Measurements from ENCODE around the gene TBPL2.

The TBPL2 gene

DNA sequence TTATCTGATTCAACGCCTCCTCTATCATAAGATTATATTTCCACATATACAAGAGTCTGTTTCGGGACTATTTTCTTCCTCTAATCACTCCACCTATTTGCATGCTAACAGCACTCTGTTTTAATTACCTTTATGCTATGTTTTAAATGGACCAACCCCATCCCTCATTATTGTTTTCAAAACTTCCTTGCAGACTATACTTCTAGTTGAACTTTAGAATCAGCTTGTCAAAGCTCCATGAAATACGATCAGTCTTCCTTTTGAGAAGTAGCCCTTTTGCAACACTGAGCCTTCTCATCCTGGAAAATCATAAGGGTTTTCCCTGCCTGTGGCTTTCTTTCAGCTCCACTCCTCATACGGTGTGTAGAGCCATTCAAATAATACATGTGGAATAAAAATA lies 65.6 kb downstream of the TBPL2 start:
- TF ChIP-seq SNAI2 (CRISPR knock-in tag; IDR thresholded peaks at IDR 0.05) (no peak), ZC3H10 (CRISPR knock-in tag; IDR thresholded peaks at IDR 0.05) (no peak), ESRRG (CRISPR knock-in tag; IDR thresholded peaks at IDR 0.05) (no peak), ISL1 (CRISPR knock-in tag; IDR thresholded peaks at IDR 0.05) (no peak), OSR1 (CRISPR knock-in tag; IDR thresholded peaks at IDR 0.05) (no peak), CSDC2 (CRISPR knock-in tag; IDR thresholded peaks at IDR 0.05) (no peak), GLIS3 (CRISPR knock-in tag; IDR thresholded peaks at IDR 0.05) (no peak), ZNF70 (CRISPR knock-in tag; IDR thresholded peaks at IDR 0.05) (no peak), ZNF8 (CRISPR knock-in tag; IDR thresholded peaks at IDR 0.05) (no peak), ARNTL (CRISPR knock-in tag; IDR thresholded peaks at IDR 0.05; ENCODE audit: borderline replicate concordance, low read depth) (no peak), RARB (CRISPR knock-in tag; IDR thresholded peaks at IDR 0.05) (no peak), PPARA (CRISPR knock-in tag; IDR thresholded peaks at IDR 0.05; ENCODE audit: borderline replicate concordance) (no peak), BACH2 (CRISPR knock-in tag; IDR thresholded peaks at IDR 0.05; ENCODE audit: borderline replicate concordance) (no peak), ZNF565 (CRISPR knock-in tag; conservative IDR thresholded peaks at IDR 0.05; ENCODE audit: low read depth) (no peak)
- TF ChIP-seq, protein P1, sequence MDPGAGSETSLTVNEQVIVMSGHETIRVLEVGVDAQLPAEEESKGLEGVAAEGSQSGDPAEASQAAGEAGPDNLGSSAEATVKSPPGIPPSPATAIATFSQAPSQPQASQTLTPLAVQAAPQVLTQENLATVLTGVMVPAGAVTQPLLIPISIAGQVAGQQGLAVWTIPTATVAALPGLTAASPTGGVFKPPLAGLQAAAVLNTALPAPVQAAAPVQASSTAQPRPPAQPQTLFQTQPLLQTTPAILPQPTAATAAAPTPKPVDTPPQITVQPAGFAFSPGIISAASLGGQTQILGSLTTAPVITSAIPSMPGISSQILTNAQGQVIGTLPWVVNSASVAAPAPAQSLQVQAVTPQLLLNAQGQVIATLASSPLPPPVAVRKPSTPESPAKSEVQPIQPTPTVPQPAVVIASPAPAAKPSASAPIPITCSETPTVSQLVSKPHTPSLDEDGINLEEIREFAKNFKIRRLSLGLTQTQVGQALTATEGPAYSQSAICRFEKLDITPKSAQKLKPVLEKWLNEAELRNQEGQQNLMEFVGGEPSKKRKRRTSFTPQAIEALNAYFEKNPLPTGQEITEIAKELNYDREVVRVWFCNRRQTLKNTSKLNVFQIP (CRISPR knock-in tag; IDR thresholded peaks at IDR 0.05; ENCODE audit: borderline replicate concordance, low read depth) = no peak
- TF ChIP-seq, protein P2, sequence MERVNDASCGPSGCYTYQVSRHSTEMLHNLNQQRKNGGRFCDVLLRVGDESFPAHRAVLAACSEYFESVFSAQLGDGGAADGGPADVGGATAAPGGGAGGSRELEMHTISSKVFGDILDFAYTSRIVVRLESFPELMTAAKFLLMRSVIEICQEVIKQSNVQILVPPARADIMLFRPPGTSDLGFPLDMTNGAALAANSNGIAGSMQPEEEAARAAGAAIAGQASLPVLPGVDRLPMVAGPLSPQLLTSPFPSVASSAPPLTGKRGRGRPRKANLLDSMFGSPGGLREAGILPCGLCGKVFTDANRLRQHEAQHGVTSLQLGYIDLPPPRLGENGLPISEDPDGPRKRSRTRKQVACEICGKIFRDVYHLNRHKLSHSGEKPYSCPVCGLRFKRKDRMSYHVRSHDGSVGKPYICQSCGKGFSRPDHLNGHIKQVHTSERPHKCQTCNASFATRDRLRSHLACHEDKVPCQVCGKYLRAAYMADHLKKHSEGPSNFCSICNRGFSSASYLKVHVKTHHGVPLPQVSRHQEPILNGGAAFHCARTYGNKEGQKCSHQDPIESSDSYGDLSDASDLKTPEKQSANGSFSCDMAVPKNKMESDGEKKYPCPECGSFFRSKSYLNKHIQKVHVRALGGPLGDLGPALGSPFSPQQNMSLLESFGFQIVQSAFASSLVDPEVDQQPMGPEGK (CRISPR knock-in tag; IDR thresholded peaks at IDR 0.05; ENCODE audit: borderline replicate concordance) = no peak
- TF ChIP-seq, protein P3, sequence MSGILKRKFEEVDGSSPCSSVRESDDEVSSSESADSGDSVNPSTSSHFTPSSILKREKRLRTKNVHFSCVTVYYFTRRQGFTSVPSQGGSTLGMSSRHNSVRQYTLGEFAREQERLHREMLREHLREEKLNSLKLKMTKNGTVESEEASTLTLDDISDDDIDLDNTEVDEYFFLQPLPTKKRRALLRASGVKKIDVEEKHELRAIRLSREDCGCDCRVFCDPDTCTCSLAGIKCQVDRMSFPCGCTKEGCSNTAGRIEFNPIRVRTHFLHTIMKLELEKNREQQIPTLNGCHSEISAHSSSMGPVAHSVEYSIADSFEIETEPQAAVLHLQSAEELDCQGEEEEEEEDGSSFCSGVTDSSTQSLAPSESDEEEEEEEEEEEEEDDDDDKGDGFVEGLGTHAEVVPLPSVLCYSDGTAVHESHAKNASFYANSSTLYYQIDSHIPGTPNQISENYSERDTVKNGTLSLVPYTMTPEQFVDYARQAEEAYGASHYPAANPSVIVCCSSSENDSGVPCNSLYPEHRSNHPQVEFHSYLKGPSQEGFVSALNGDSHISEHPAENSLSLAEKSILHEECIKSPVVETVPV (CRISPR knock-in tag; IDR thresholded peaks at IDR 0.05) = no peak
- TF ChIP-seq, protein P4, sequence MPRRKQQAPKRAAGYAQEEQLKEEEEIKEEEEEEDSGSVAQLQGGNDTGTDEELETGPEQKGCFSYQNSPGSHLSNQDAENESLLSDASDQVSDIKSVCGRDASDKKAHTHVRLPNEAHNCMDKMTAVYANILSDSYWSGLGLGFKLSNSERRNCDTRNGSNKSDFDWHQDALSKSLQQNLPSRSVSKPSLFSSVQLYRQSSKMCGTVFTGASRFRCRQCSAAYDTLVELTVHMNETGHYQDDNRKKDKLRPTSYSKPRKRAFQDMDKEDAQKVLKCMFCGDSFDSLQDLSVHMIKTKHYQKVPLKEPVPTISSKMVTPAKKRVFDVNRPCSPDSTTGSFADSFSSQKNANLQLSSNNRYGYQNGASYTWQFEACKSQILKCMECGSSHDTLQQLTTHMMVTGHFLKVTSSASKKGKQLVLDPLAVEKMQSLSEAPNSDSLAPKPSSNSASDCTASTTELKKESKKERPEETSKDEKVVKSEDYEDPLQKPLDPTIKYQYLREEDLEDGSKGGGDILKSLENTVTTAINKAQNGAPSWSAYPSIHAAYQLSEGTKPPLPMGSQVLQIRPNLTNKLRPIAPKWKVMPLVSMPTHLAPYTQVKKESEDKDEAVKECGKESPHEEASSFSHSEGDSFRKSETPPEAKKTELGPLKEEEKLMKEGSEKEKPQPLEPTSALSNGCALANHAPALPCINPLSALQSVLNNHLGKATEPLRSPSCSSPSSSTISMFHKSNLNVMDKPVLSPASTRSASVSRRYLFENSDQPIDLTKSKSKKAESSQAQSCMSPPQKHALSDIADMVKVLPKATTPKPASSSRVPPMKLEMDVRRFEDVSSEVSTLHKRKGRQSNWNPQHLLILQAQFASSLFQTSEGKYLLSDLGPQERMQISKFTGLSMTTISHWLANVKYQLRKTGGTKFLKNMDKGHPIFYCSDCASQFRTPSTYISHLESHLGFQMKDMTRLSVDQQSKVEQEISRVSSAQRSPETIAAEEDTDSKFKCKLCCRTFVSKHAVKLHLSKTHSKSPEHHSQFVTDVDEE (CRISPR knock-in tag; IDR thresholded peaks at IDR 0.05) = no peak
- no peak for ATAC-seq

DNA sequence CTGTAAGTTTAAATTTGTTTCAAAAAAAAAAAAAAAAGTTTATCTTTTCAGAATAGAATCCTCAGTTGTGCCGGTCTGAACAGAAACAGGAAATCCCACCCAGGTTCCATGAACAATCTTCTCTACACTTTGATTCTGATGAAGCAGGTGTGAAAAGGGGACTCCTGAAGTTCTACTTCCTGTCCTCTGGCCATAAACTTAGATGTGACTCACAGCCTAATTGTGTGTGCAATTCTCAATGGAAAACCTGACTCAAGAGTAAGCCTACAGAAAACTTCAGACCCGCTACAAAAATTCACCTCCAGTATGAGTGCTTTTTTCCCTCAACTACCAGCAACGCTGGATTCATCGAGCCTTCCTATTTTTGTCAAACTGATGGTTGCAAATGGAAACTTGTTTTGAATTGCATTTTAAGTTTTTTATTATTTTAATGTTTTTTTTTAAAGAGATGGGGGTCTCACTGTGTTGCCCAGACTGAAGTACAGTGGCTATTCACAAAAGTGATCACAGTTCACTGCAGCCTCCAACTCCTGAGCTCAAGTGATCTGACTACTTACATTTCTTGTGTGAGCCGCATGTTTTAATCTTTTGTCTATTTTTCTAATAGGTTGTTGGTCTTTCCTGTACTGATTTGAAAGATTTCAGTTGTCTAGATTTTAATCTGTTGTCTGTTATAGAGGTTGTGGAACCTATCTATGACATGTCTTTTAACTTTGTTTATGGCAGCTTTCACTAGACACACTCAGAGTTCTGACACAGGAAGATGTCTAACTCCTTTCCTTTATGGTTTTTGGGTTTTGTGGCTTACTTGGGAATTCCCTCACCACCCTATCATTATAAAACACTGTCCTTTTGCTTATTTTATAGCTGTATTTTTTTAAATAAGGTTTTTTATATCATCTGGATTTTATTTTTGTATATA lies 66.4 kb downstream of the TBPL2 start:
- no peak for TF ChIP-seq PPARA (CRISPR knock-in tag; IDR thresholded peaks at IDR 0.05; ENCODE audit: borderline replicate concordance)
- no peak for TF ChIP-seq GLIS3 (CRISPR knock-in tag; IDR thresholded peaks at IDR 0.05)
- no peak for TF ChIP-seq TOX (CRISPR knock-in tag; IDR thresholded peaks at IDR 0.05; ENCODE audit: borderline replicate concordance)
- TF ChIP-seq OSR1 (CRISPR knock-in tag; IDR thresholded peaks at IDR 0.05) = no peak
- TF ChIP-seq, protein P4 (CRISPR knock-in tag; IDR thresholded peaks at IDR 0.05) = no peak
- no peak for TF ChIP-seq ZNF565 (CRISPR knock-in tag; conservative IDR thresholded peaks at IDR 0.05; ENCODE audit: low read depth)
- TF ChIP-seq ZFP3 (CRISPR knock-in tag; IDR thresholded peaks at IDR 0.05) = no peak
- TF ChIP-seq TCF4 (CRISPR knock-in tag; IDR thresholded peaks at IDR 0.05; ENCODE audit: borderline replicate concordance) = no peak
- no peak for TF ChIP-seq RARB (CRISPR knock-in tag; IDR thresholded peaks at IDR 0.05)
- ATAC-seq = no peak

All from SK-N-SH treated with all-trans-retinoic acid at 6 μM for 48 hours (cell line).